Stomach (tissue), 19 donors: Measurements from ENCODE around the gene PERM1. TPM values are rescaled to one million over a fixed set of nuclear protein-coding genes. Genes with fewer than 3 reads are reported as not detected.
A peak's percentile ranks its signal among the peaks of the same experiment; 100 is the strongest.
"Not testable (repeated sequence)": the region's sequence is repeated elsewhere in the genome, so short reads cannot be mapped to it uniquely, and the experiment has no call there.

Experiments
- DNase-seq, 2 donors: peaks; one replicate each; pipeline versions ENCODE4 v3.0.0 to v3.0.0-alpha.2; 2013 to 2019
- H3K27ac ChIP-seq, 5 donors: fragments of 200-600 bp in 4 of 5; sonication (generic) in 4 of 5; one replicate each; pipeline ENCODE4 v1.5.1; 2013 to 2019; ENCODE audit warnings: mild to moderate bottlenecking in 1 of 5, moderate library complexity in 1 of 5
- H3K27me3 ChIP-seq, 3 donors: fragments of 200-600 bp; sonication (generic); one replicate each; pipeline ENCODE4 v1.5.1; 2017 to 2019; ENCODE audit warnings: mixed run types in 1 of 3
- H3K36me3 ChIP-seq, 4 donors: fragments of 200-600 bp; sonication (generic); 1 replicate in 3 of 4; 2 replicates in 1 of 4; pipeline ENCODE4 v1.5.1; 2016 to 2019
- H3K4me1 ChIP-seq, 4 donors: fragments of 200-600 bp; sonication (generic); one replicate each; pipeline ENCODE4 v1.5.1; 2016 to 2019
- H3K4me3 ChIP-seq, 4 donors: fragments of 200-600 bp; sonication (generic) in 3 of 4; one replicate each; pipeline ENCODE4 v1.5.1; 2016 to 2019; ENCODE audit warnings: mild to moderate bottlenecking in 1 of 4
- H3K9me3 ChIP-seq, 4 donors: fragments of 200-600 bp; sonication (generic); one replicate each; pipeline ENCODE4 v1.5.1; 2016 to 2019
- CTCF ChIP-seq, 7 experiments: fragments of 450-650 bp in 4 of 7; fragments of 200-600 bp in 3 of 7; sonication (generic) in 3 of 7; IDR thresholded peaks; one replicate each; pipeline ENCODE4 v1.5.1; 2016 to 2019; ENCODE audit warnings: antibody characterized with exemption in 7 of 7, control low read depth in 2 of 7, mild to moderate bottlenecking in 1 of 7
- EP300 ChIP-seq: sonication (generic); formaldehyde crosslinking; IDR thresholded peaks from one replicate; pipeline ENCODE4 v1.6.1; 2017; ENCODE audit warnings: antibody characterized with exemption
- POLR2A ChIP-seq, 4 donors: fragments of 450-650 bp; IDR thresholded peaks; one replicate each; pipeline ENCODE4 v1.6.1; 2016; ENCODE audit warnings: antibody characterized with exemption in 4 of 4, control low read depth in 2 of 4, mild to moderate bottlenecking in 1 of 4, moderate library complexity in 1 of 4
- POLR2AphosphoS5 ChIP-seq, 3 donors: sonication (generic); formaldehyde crosslinking; IDR thresholded peaks; one replicate each; pipeline ENCODE4 v1.6.1; 2016; ENCODE audit warnings: antibody characterized with exemption in 3 of 3
- WGBS, 5 donors: extraction: QIAGEN DNeasy Blood & Tissue Kit in 3 of 5; methylation state at CpG; one replicate each; pipeline versions ENCODE4 v1.1.5 to v1.1.7; 2013 to 2018; 5-methylcytosine and 5-hydroxymethylcytosine counted together
- intact Hi-C: fragments of 100-400 bp; cut with DNase I; formaldehyde crosslinking; loops from one replicate; pipeline ENCODE4 v1.15.1; 2023; ENCODE audit warnings: low total_unique reads
- long read RNA-seq, 10 donors: transcript quantifications; one replicate each; lab custom pipeline, GENCODE V29; 2026
- polyA plus RNA-seq, 3 donors: library from polyadenylated mRNA; stranded (reverse); fragments of 200-250 nt; gene quantifications; one replicate each; pipeline ENCODE4 v1.2.3, GENCODE V29; 2013
- total RNA-seq, 5 donors: library from RNA; depleted of rRNA; stranded (reverse); fragments of >200 nt; gene quantifications; one replicate each; pipeline versions ENCODE4 v1.1.0 to v1.2.3, GENCODE V29; 2014 to 2016
- donor health status: healthy with polysubstance abuse.
- donor health status: Bipolar disorder and iron deficiency.
- donor health status: healthy.

The PERM1 gene
- under 1 TPM in 1 of 5 donors, not detected in 4; 0.43 TPM for total RNA-seq
- under 1 TPM; 0.37 to 0.88 (median 0.46) TPM for polyA plus RNA-seq
- long read RNA-seq, donor 1, result 0 reads
- long read RNA-seq, donor 2, result 0 reads
- long read RNA-seq, donor 3, result 0 reads
- long read RNA-seq, donor 4, result 0 reads
- long read RNA-seq, donor 5, result 0 reads
- long read RNA-seq, donor 6, result 0 reads
- long read RNA-seq, donor 7, result 0 reads
- long read RNA-seq, donor 8, result 0 reads
- long read RNA-seq, donor 9, result 0 reads
- long read RNA-seq, donor 10, result 0 reads

GRCh38 chr1:981955-982558 is at the start of gene PERM1:
PERM1 (minus strand) TSS chr1:982093; CDS start chr1:981029, 1,064 bp downstream.
- Histone ChIP-seq H3K36me3 (no peaks in the 10 kb centered on the region), H3K4me3 (no peak within 1 kb of the TSS), H3K9me3 (no peaks in the 10 kb centered on the region), H3K27ac (no peak within 1 kb of the TSS), H3K27me3 (peaks cover 0 to 73% (median 31%) of the 10 kb centered on the region in 3 donors), H3K4me1 (peaks cover 0 to 8% (median 4%) of the 10 kb centered on the region in 4 donors)
- WGBS, 5 donors, result 40 to 52% (median 49%) methylated on average over 16 to 28 of the region's 28 CpGs
- DNase-seq, result no peak
- TF ChIP-seq POLR2AphosphoS5 (IDR thresholded peaks at IDR 0.05) (no peak), CTCF (IDR thresholded peaks at IDR 0.05) (no peak), EP300 (no peak), POLR2A (IDR thresholded peaks at IDR 0.05) (no peak)
- intact Hi-C loops, result loop anchor here (5.0 kb wide), 1 partner anchor 80 kb away; no protein-coding TSS in a partner anchor

- H3K27me3 ChIP-seq, result peaks cover 0 to 49% (median 27%) of the 10 kb centered on the region in 3 donors
- intact Hi-C loops, H3K9me3 ChIP-seq, H3K4me3 ChIP-seq, H3K27ac ChIP-seq: not testable (repeated sequence)
- peaks cover 0 to 22% (median 2%) of the 10 kb centered on the region in 4 donors for H3K36me3 ChIP-seq
- peak in 1 of 2 donors; percentile 45 for DNase-seq
- H3K4me1 ChIP-seq, result peaks cover 23 to 35% (median 30%) of the 10 kb centered on the region in 4 donors
- WGBS, 5 donors, result 73 to 93% (median 79%) methylated on average over 6 to 7 of the region's 7 CpGs
These were observed 49.2 kb upstream of the PERM1 start for GRCh38 chr1:1030867-1031658.

GRCh38 chr1:1027791-1028190 is 45.9 kb upstream of the PERM1 start:
- Histone ChIP-seq H3K9me3 (no peaks in the 10 kb centered on the region), H3K27me3 (peaks cover 0 to 16% (median 6%) of the 10 kb centered on the region in 3 donors), H3K27ac (no peak overlapping the region), H3K4me3 (no peak overlapping the region), H3K36me3 (peaks cover 0 to 13% (median 0%) of the 10 kb centered on the region in 4 donors), H3K4me1 (peaks cover 28 to 51% (median 37%) of the 10 kb centered on the region in 4 donors)
- WGBS, 5 donors, result 73 to 85% (median 83%) methylated on average over 8 to 17 of the region's 17 CpGs
- no peak for DNase-seq
- TF ChIP-seq CTCF (IDR thresholded peaks at IDR 0.05) (no peak), POLR2AphosphoS5 (IDR thresholded peaks at IDR 0.05) (no peak), EP300 (no peak), POLR2A (IDR thresholded peaks at IDR 0.05) (no peak)
- intact Hi-C loops, result no loop called here

- intact Hi-C loops, result no loop called here
- H3K27ac ChIP-seq, result no peak overlapping the region
- 65 to 74% (median 72%) methylated on average over 11 to 21 of the region's 21 CpGs for WGBS, 5 donors
These were observed 44.9 kb upstream of the PERM1 start for GRCh38 chr1:1026599-1027413.

More at GRCh38 chr1:1026599-1027413, 44.9 kb upstream of the PERM1 start:
- peak in 1 of 2 donors; percentile 66 for DNase-seq
- Histone ChIP-seq H3K36me3 (peaks cover 0 to 13% (median 0%) of the 10 kb centered on the region in 4 donors), H3K4me1 (peaks cover 23 to 52% (median 34%) of the 10 kb centered on the region in 4 donors), H3K9me3 (no peaks in the 10 kb centered on the region), H3K4me3 (no peak overlapping the region), H3K27me3 (peaks cover 0 to 10% (median 0%) of the 10 kb centered on the region in 3 donors)
- TF ChIP-seq CTCF (IDR thresholded peaks at IDR 0.05), result no peak
